Nephron progenitor cell (in vitro differentiated cells): ENCODE measurements around the gene SCML2.

Experiments
- DNase-seq: peaks from one replicate; pipeline ENCODE4 v3.0.0; 2021
- H3K27ac Mint-ChIP-seq: 2 replicates; pipeline ENCODE4 v1.8.0; 2021; ENCODE audit warnings: mild to moderate bottlenecking, moderate library complexity, mixed read lengths
- H3K27me3 Mint-ChIP-seq: 2 replicates; pipeline ENCODE4 v1.8.0; 2021; ENCODE audit warnings: mild to moderate bottlenecking, low read depth, mixed read lengths; ENCODE audit not compliant: poor library complexity
- H3K36me3 Mint-ChIP-seq: 2 replicates; pipeline ENCODE4 v1.8.0; 2021; ENCODE audit warnings: low read depth, mixed read lengths
- H3K4me1 Mint-ChIP-seq: 2 replicates; pipeline ENCODE4 v1.8.0; 2021; ENCODE audit warnings: mixed read lengths
- H3K4me3 Mint-ChIP-seq: 2 replicates; pipeline ENCODE4 v1.8.0; 2021; ENCODE audit warnings: mild to moderate bottlenecking, moderate library complexity, mixed read lengths
- H3K9me3 Mint-ChIP-seq: 2 replicates; pipeline ENCODE4 v1.8.0; 2021; ENCODE audit warnings: mild to moderate bottlenecking, moderate library complexity, mixed read lengths
- CTCF ChIP-seq: fragments of 200-600 bp; sonication (generic); IDR thresholded peaks from 2 replicates; pipeline ENCODE4 v1.5.0; 2021; ENCODE audit warnings: antibody characterized with exemption

The SCML2 gene

GRCh38 chrX:18348047-18348446, 6.4 kb downstream of the SCML2 start:
- Mint-ChIP-seq H3K9me3 (peaks cover 50% of the 10 kb centered on the region), H3K36me3 (peaks cover 4% of the 10 kb centered on the region), H3K27ac (peak overlapping the region; percentile 66), H3K4me1 (peaks cover 33% of the 10 kb centered on the region), H3K4me3 (peak overlapping the region; percentile 21), H3K27me3 (no peaks in the 10 kb centered on the region)
- no peak for TF ChIP-seq CTCF
- DNase-seq, result no peak

GRCh38 chrX:18309401-18309800, 45.1 kb downstream of the SCML2 start:
- Mint-ChIP-seq H3K27me3 (peaks cover 2% of the 10 kb centered on the region), H3K36me3 (peaks cover 61% of the 10 kb centered on the region), H3K4me3 (no peak overlapping the region), H3K9me3 (peaks cover 60% of the 10 kb centered on the region), H3K4me1 (no peaks in the 10 kb centered on the region), H3K27ac (no peak overlapping the region)
- DNase-seq, result no peak
- no peak for TF ChIP-seq CTCF

- Mint-ChIP-seq H3K4me1 (no peaks in the 10 kb centered on the region), H3K36me3 (peaks cover 71% of the 10 kb centered on the region), H3K4me3 (no peak overlapping the region), H3K27ac (no peak overlapping the region), H3K27me3 (peaks cover 3% of the 10 kb centered on the region), H3K9me3 (peaks cover 75% of the 10 kb centered on the region)
- TF ChIP-seq CTCF, result no peak
- no peak for DNase-seq
Observed at GRCh38 chrX:18297251-18297650, 57.2 kb downstream of the SCML2 start.

- H3K27me3 Mint-ChIP-seq, result peaks cover 6% of the 10 kb centered on the region
- no peak overlapping the region for H3K27ac Mint-ChIP-seq
- H3K9me3 Mint-ChIP-seq, result peaks cover 66% of the 10 kb centered on the region
- no peak for DNase-seq
- H3K4me3 Mint-ChIP-seq, result no peak overlapping the region
- peaks cover 54% of the 10 kb centered on the region for H3K36me3 Mint-ChIP-seq
- TF ChIP-seq CTCF, result no peak
- H3K4me1 Mint-ChIP-seq, result peaks cover 13% of the 10 kb centered on the region
Observed at GRCh38 chrX:18294893-18295292, 59.6 kb downstream of the SCML2 start.

GRCh38 chrX:18291006-18291545, 63.4 kb downstream of the SCML2 start:
- peaks cover 24% of the 10 kb centered on the region for H3K36me3 Mint-ChIP-seq
- no peak for TF ChIP-seq CTCF
- peak overlapping the region; percentile 81 for H3K27ac Mint-ChIP-seq
- DNase-seq, result no peak
- peaks cover 37% of the 10 kb centered on the region for H3K9me3 Mint-ChIP-seq
- peaks cover 41% of the 10 kb centered on the region for H3K4me1 Mint-ChIP-seq
- H3K4me3 Mint-ChIP-seq, result peak overlapping the region; percentile 54
- H3K27me3 Mint-ChIP-seq, result peaks cover 6% of the 10 kb centered on the region

- peak overlapping the region; percentile 67 for H3K4me3 Mint-ChIP-seq
- H3K27ac Mint-ChIP-seq, result peak overlapping the region; percentile 93
- H3K27me3 Mint-ChIP-seq, result peaks cover 6% of the 10 kb centered on the region
- peaks cover 41% of the 10 kb centered on the region for H3K4me1 Mint-ChIP-seq
- DNase-seq, result peak; percentile 14
- no peak for TF ChIP-seq CTCF
- peaks cover 18% of the 10 kb centered on the region for H3K36me3 Mint-ChIP-seq
- peaks cover 31% of the 10 kb centered on the region for H3K9me3 Mint-ChIP-seq
Observed at GRCh38 chrX:18290200-18290599, 64.3 kb downstream of the SCML2 start.
